ENCODE data around the gene IGF1R. TPM values are rescaled to one million over a fixed set of nuclear protein-coding genes. Genes with fewer than 3 reads are reported as not detected.

Gene IGF1R
- polyA plus RNA-seq, 1 experiment: 21.6 TPM

- ChIA-PET POLR2A (no interaction called here), CTCF (no interaction called here)
- Histone ChIP-seq H3K27ac (ENCODE audit: low read depth, low read length) (no peak overlapping the region), H3K9me3 (ENCODE audit: control insufficient read depth, insufficient read depth, low read length) (no peaks in the 10 kb centered on the region), H3K27me3 (ENCODE audit: control insufficient read depth, insufficient read depth, low read length) (peaks cover 6% of the 10 kb centered on the region), H3K4me3 (ENCODE audit: low read depth, low read length) (no peak overlapping the region)
- no peak for DNase-seq (ENCODE audit: low read depth, low spot score)
- TF ChIP-seq CTCF (IDR thresholded peaks at IDR 0.05; ENCODE audit: low read depth, low read length): no peak
Observed at GRCh38 chr15:98626153-98626552, 22.2 kb upstream of the IGF1R start.

- Histone ChIP-seq H3K4me3 (ENCODE audit: low read depth, low read length) (no peak overlapping the region), H3K27ac (ENCODE audit: low read depth, low read length) (no peak overlapping the region), H3K9me3 (ENCODE audit: control insufficient read depth, insufficient read depth, low read length) (no peaks in the 10 kb centered on the region), H3K27me3 (ENCODE audit: control insufficient read depth, insufficient read depth, low read length) (peaks cover 8% of the 10 kb centered on the region)
- DNase-seq (ENCODE audit: low read depth, low spot score): no peak
- TF ChIP-seq CTCF (IDR thresholded peaks at IDR 0.05; ENCODE audit: low read depth, low read length): no peak
- POLR2A ChIA-PET: no interaction called here
- CTCF ChIA-PET: interaction anchor here (1.5 kb wide), 1 partner anchor 109 kb away, joined by 7 read pairs; no protein-coding TSS in a partner anchor
Observed at GRCh38 chr15:98628216-98628615, 20.1 kb upstream of the IGF1R start.

GRCh38 chr15:98635848-98636247 is 12.5 kb upstream of the IGF1R start:
- peaks cover 13% of the 10 kb centered on the region for H3K27me3 ChIP-seq (ENCODE audit: control insufficient read depth, insufficient read depth, low read length)
- TF ChIP-seq CTCF (IDR thresholded peaks at IDR 0.05; ENCODE audit: low read depth, low read length): no peak
- DNase-seq (ENCODE audit: low read depth, low spot score): no peak
- no peaks in the 10 kb centered on the region for H3K9me3 ChIP-seq (ENCODE audit: control insufficient read depth, insufficient read depth, low read length)
- no peak overlapping the region for H3K4me3 ChIP-seq (ENCODE audit: low read depth, low read length)
- CTCF ChIA-PET: interaction anchor here (2.1 kb wide), 1 partner anchor 117 kb away, joined by 9 read pairs; no protein-coding TSS in a partner anchor
- POLR2A ChIA-PET: no interaction called here
- no peak overlapping the region for H3K27ac ChIP-seq (ENCODE audit: low read depth, low read length)

GRCh38 chr15:98643115-98643514 is 5.2 kb upstream of the IGF1R start:
- CTCF ChIA-PET: no interaction called here

More at GRCh38 chr15:98643115-98643514, 5.2 kb upstream of the IGF1R start:
- H3K9me3 ChIP-seq (ENCODE audit: control insufficient read depth, insufficient read depth, low read length): no peaks in the 10 kb centered on the region; the same call in 1 of the 2 replicates
- H3K4me3 ChIP-seq (ENCODE audit: low read depth, low read length): no peak overlapping the region
- no peak for TF ChIP-seq CTCF (IDR thresholded peaks at IDR 0.05; ENCODE audit: low read depth, low read length)
- no peak overlapping the region for H3K27ac ChIP-seq (ENCODE audit: low read depth, low read length)
- H3K27me3 ChIP-seq (ENCODE audit: control insufficient read depth, insufficient read depth, low read length): peaks cover 32% of the 10 kb centered on the region
- POLR2A ChIA-PET: interaction anchor here (0.5 kb wide), 1 partner anchor 10 kb away, joined by 3 read pairs; no protein-coding TSS in a partner anchor
- no peak for DNase-seq (ENCODE audit: low read depth, low spot score)

Data from AG04450 (cell line).